K562 (cell line): ENCODE measurements around the gene CYB5D1. TPM values are rescaled to one million over a fixed set of nuclear protein-coding genes. Genes with fewer than 3 reads are reported as not detected.

Experiments
- ATAC-seq: fragments of 200-7000 bp; cut with Tn5 transposase; 3 replicates; pipeline ENCODE4 v1.9.1; 2020; ENCODE audit warnings: moderate library complexity
- BruUV-seq: library from RNA; stranded (reverse); fragments of 400-500 nt; replicated peaks from 2 replicates; lab custom pipeline; 2021; lab: Mats Ljungman, UMichigan
- CTCF ChIA-PET: fragments of 300-600 bp; formaldehyde crosslinking; extraction: SDS; loops from one replicate; lab custom pipeline; 2021; ENCODE audit warnings: low intra/inter-chr PET ratio; lab: Yijun Ruan, JAX
- POLR2A ChIA-PET: fragments of 300-600, 350-650 bp; sonication (Branson Sonifier 250); formaldehyde crosslinking; extraction: SDS; loops from one replicate; lab custom pipeline; 2021; ENCODE audit warnings: antibody characterized with exemption, inconsistent platforms; lab: Yijun Ruan, JAX
- DNase-seq, 4 experiments: peaks; one replicate each; pipeline versions ENCODE4 v3.0.0 to v3.0.0-alpha.2; 2011 to 2018; ENCODE audit warnings: low spot score in 3 of 4, mixed read lengths in 3 of 4; ENCODE audit errors: extremely low read depth in 1 of 4
- FAIRE-seq: peaks from 2 replicates; lab custom pipeline; 2011; peaks lifted over from hg19 to GRCh38; lab: Jason Lieb, UNC
- H2AFZ ChIP-seq: 2 replicates; pipeline ENCODE4 v1.6.0; 2011; ENCODE audit warnings: low read depth, low read length, control low read depth, inconsistent platforms
- H3K27ac ChIP-seq: fragments of 200-600 bp; 3 replicates; pipeline ENCODE4 v1.8.0; 2011; ENCODE audit warnings: low read depth, mild to moderate bottlenecking, control low read depth, inconsistent platforms, low read length, moderate library complexity, mixed read lengths; ENCODE audit errors: extremely low read depth
- H3K27me3 ChIP-seq, 2 experiments: fragments of 300-600 bp in 1 of 2; 2 replicates in 1 of 2; 3 replicates in 1 of 2; pipeline versions ENCODE4 v1.6.0 to v1.8.0; 2011; ENCODE audit warnings: inconsistent platforms in 2 of 2, low read length in 2 of 2, mild to moderate bottlenecking in 1 of 2, mixed read lengths in 1 of 2, moderate library complexity in 1 of 2; ENCODE audit not compliant: control insufficient read depth in 2 of 2, insufficient read depth in 2 of 2
- H3K36me3 ChIP-seq: fragments of 300-600 bp; 3 replicates; pipeline ENCODE4 v1.8.0; 2011; ENCODE audit warnings: mild to moderate bottlenecking, low read length, inconsistent platforms; ENCODE audit not compliant: control insufficient read depth, insufficient read depth
- H3K4me1 ChIP-seq, 2 experiments: fragments of 200-600 bp in 1 of 2; replicated peaks in 1 of 2; 2 replicates in 1 of 2; 3 replicates in 1 of 2; pipeline versions ENCODE4 v1.5.1 to v1.8.0; 2011; ENCODE audit warnings: inconsistent platforms in 2 of 2, low read length in 2 of 2, mild to moderate bottlenecking in 1 of 2, mixed read lengths in 1 of 2, moderate library complexity in 1 of 2; ENCODE audit not compliant: control insufficient read depth in 2 of 2, insufficient read depth in 2 of 2
- H3K4me2 ChIP-seq: 2 replicates; pipeline ENCODE4 v1.6.1; 2011; ENCODE audit warnings: low read length, control low read depth, inconsistent platforms, mixed read lengths; ENCODE audit not compliant: insufficient read depth
- H3K4me3 ChIP-seq: fragments of 200-600 bp; sonication (generic), shearing (Covaris generic); 2 replicates; pipeline ENCODE4 v1.5.1; 2016; ENCODE audit warnings: control low read depth, inconsistent platforms
- H3K79me2 ChIP-seq: fragments of 200-600 bp; 3 replicates; pipeline ENCODE4 v1.8.0; 2011; ENCODE audit warnings: low read length, inconsistent platforms; ENCODE audit not compliant: control insufficient read depth, insufficient read depth
- H3K9ac ChIP-seq, 2 experiments: 2 replicates each; pipeline versions ENCODE4 v1.6.0 to v1.6.1; 2011; ENCODE audit warnings: low read depth in 2 of 2, low read length in 2 of 2, control low read depth in 1 of 2, inconsistent platforms in 1 of 2, mild to moderate bottlenecking in 1 of 2, mixed read lengths in 1 of 2; ENCODE audit not compliant: insufficient read depth in 1 of 2
- H3K9me1 ChIP-seq: one replicate; pipeline ENCODE4 v1.6.0; 2011; ENCODE audit warnings: inconsistent platforms, mild to moderate bottlenecking, low read length, moderate library complexity; ENCODE audit not compliant: control insufficient read depth, insufficient read depth
- H3K9me3 ChIP-seq: replicated peaks from 2 replicates; pipeline ENCODE4 v1.5.1; 2011; ENCODE audit warnings: low read depth, low read length, inconsistent platforms; ENCODE audit not compliant: control insufficient read depth, insufficient read depth
- H4K20me1 ChIP-seq: replicated peaks from 2 replicates; pipeline ENCODE4 v1.6.1; 2011; ENCODE audit warnings: low read length, inconsistent platforms, mixed read lengths; ENCODE audit not compliant: control insufficient read depth, insufficient read depth
- CHD2 ChIP-seq: IDR thresholded peaks from 2 replicates; pipeline ENCODE4 v1.6.1; 2011; ENCODE audit warnings: low read depth, low read length
- PRDM10 ChIP-seq: fragments of 450-650 bp; IDR thresholded peaks from 2 replicates; pipeline ENCODE4 v1.6.1; 2018; ENCODE audit not compliant: partially characterized antibody
- YY1 ChIP-seq, 3 experiments: IDR thresholded peaks; 2 replicates each; pipeline ENCODE4 v1.6.1; 2011; ENCODE audit warnings: low read length in 2 of 3, mild to moderate bottlenecking in 2 of 3, moderate library complexity in 2 of 3, borderline replicate concordance in 1 of 3, control low read depth in 1 of 3, low read depth in 1 of 3; ENCODE audit not compliant: insufficient read depth in 3 of 3, insufficient replicate concordance in 2 of 3, control insufficient read depth in 1 of 3, insufficient read length in 1 of 3; ENCODE audit errors: extremely low read depth in 1 of 3
- WGBS: fragments of 100-300 bp; shearing (Covaris generic); methylation state at CpG from one replicate; pipeline ENCODE4 v1.1.6; 2016; ENCODE audit warnings: low coverage, mixed read lengths; ENCODE audit not compliant: insufficient coverage; ENCODE audit errors: missing lambda C conversion rate; 5-methylcytosine and 5-hydroxymethylcytosine counted together
- in situ Hi-C: fragments of 300-500 bp; cut with MboI; formaldehyde crosslinking; loops from 4 replicates; pipeline ENCODE4 v1.15.0; 2018; ENCODE audit warnings: inconsistent platforms, mixed read lengths
- intact Hi-C: fragments of 100-400 bp; cut with micrococcal nuclease; formaldehyde crosslinking; loops from 2 replicates; pipeline ENCODE4 v1.14.2; 2022
- polyA plus RNA-seq, 8 experiments: library from polyadenylated mRNA; depleted of rRNA in 4 of 8; stranded (reverse) in 5 of 8; unstranded in 3 of 8; fragments of >200 nt; fragmentation: Nextera tagmentation in 2 of 8; fragmentation: Illumina TruSeq in 1 of 8; extraction: Ambion mirVana in 2 of 8; extraction: Trizol in 1 of 8; gene quantifications; 2 replicates each; pipeline versions ENCODE4 v1.2.1 to v1.2.3, GENCODE V29; 2011 to 2014; ENCODE audit warnings: inconsistent platforms in 1 of 8, missing spikeins in 1 of 8
- total RNA-seq, 7 experiments: library from RNA; depleted of rRNA in 6 of 7; stranded (reverse); fragments of >200 nt in 6 of 7; fragmentation: Illumina TruSeq in 2 of 7; extraction: Trizol in 2 of 7; gene quantifications; 2 replicates each; pipeline versions ENCODE4 v1.2.1 to v1.2.3, GENCODE V29; 2011 to 2021; ENCODE audit warnings: low replicate concordance in 1 of 7

The CYB5D1 gene
- total and polyA plus RNA-seq, 9 of the 15 experiments (the other 6 are each of a cell fraction or from before 2014, with no cell fraction given): 2.4 to 7.9 (median 5.7) TPM

GRCh38 chr17:7864995-7865650, 7.3 kb downstream of the CYB5D1 start:
- in situ Hi-C loops (no loop called here), intact Hi-C loops (no loop called here)
- H3K27me3 ChIP-seq: no peaks in the 10 kb centered on the region
- ChIA-PET POLR2A (interaction anchor here (1.0 to 1.4 kb wide), 3 partner anchors 9 to 118 kb away, joined by 3 to 5 read pairs (median 4); no protein-coding TSS in a partner anchor), CTCF (no interaction called here)
- BruUV-seq: no TSS peak
- 92% methylated on average over 4 of the region's 5 CpGs for WGBS
- DNase-seq: no peak
- H3K4me1 ChIP-seq: no peaks in the 10 kb centered on the region; a peak in 1 of 5 replicates
- no peak overlapping the region for H3K27ac ChIP-seq
- H3K36me3 ChIP-seq: peaks cover 21% of the 10 kb centered on the region; the same call in 2 of the 3 replicates
- no peak for ATAC-seq
- H3K79me2 ChIP-seq: no peaks in the 10 kb centered on the region; the same call in 2 of the 3 replicates
- FAIRE-seq: no peak
- H3K4me2 ChIP-seq: no peak overlapping the region
- H4K20me1 ChIP-seq: no peaks in the 10 kb centered on the region
- H3K4me3 ChIP-seq: no peak overlapping the region
- TF ChIP-seq CHD2 (no peak), PRDM10 (peak; percentile 25), YY1 (IDR thresholded peaks at IDR 0.05; ENCODE audit: borderline replicate concordance in 1 of 3, control insufficient read depth in 1 of 3, extremely low read depth in 1 of 3, insufficient read depth in 3 of 3, insufficient read length in 1 of 3, insufficient replicate concordance in 2 of 3, low read depth in 1 of 3, low read length in 2 of 3) (peak in 1 of 3 experiments; percentile 64)
- no peaks in the 10 kb centered on the region for H3K9me1 ChIP-seq
- H3K9me3 ChIP-seq: no peaks in the 10 kb centered on the region
- no peak overlapping the region for H3K9ac ChIP-seq
- no peak overlapping the region for H2AFZ ChIP-seq
